GM23338 (cell line): ENCODE results near the gene COL24A1. TPM values are rescaled to one million over a fixed set of nuclear protein-coding genes. Genes with fewer than 3 reads are reported as not detected.

Source experiments
- ATAC-seq: fragments of 200-7000 bp; cut with Tn5 transposase; 3 replicates; pipeline ENCODE4 v1.9.1; 2020
- DNase-seq: peaks from one replicate; pipeline ENCODE4 v3.0.0-alpha.2; 2015; ENCODE audit warnings: low spot score
- H2AFZ ChIP-seq: fragments of 200-600 bp; sonication (generic); 2 replicates; pipeline ENCODE4 v1.8.0; 2016; ENCODE audit warnings: antibody characterized with exemption, mild to moderate bottlenecking, moderate library complexity
- H3F3A ChIP-seq: fragments of 200-600 bp; sonication (generic); replicated peaks from 2 replicates; pipeline ENCODE4 v1.8.0; 2017; ENCODE audit warnings: antibody characterized with exemption, mixed run types, low read depth
- H3K27ac ChIP-seq: fragments of 200-600 bp; sonication (generic); 2 replicates; pipeline ENCODE4 v1.6.1; 2016; ENCODE audit warnings: low read depth
- H3K27me3 ChIP-seq: fragments of 200-600 bp; sonication (generic); 2 replicates; pipeline ENCODE4 v1.8.0; 2016; ENCODE audit warnings: mild to moderate bottlenecking, mixed run types, moderate library complexity; ENCODE audit not compliant: insufficient read depth
- H3K36me3 ChIP-seq: fragments of 200-600 bp; sonication (generic); 2 replicates; pipeline ENCODE4 v1.8.0; 2016; ENCODE audit warnings: mild to moderate bottlenecking; ENCODE audit not compliant: insufficient read depth
- H3K4me1 ChIP-seq: fragments of 200-600 bp; sonication (generic); 2 replicates; pipeline ENCODE4 v1.8.0; 2016; ENCODE audit warnings: mild to moderate bottlenecking, moderate library complexity; ENCODE audit not compliant: insufficient read depth
- H3K4me2 ChIP-seq: fragments of 200-600 bp; sonication (generic); 2 replicates; pipeline ENCODE4 v1.7.1; 2017; ENCODE audit warnings: mixed run types
- H3K4me3 ChIP-seq: fragments of 200-600 bp; sonication (generic); 2 replicates; pipeline ENCODE4 v1.6.1; 2016; ENCODE audit warnings: mixed run types
- H3K79me2 ChIP-seq: fragments of 200-600 bp; sonication (generic); replicated peaks from 2 replicates; pipeline ENCODE4 v1.8.0; 2017; ENCODE audit warnings: mild to moderate bottlenecking; ENCODE audit not compliant: insufficient read depth
- H3K9me2 ChIP-seq: fragments of 200-600 bp; sonication (generic); 2 replicates; pipeline ENCODE4 v1.8.0; 2017; ENCODE audit not compliant: insufficient read depth
- H4K20me1 ChIP-seq: fragments of 200-600 bp; sonication (generic); replicated peaks from 2 replicates; pipeline ENCODE4 v1.8.0; 2017; ENCODE audit warnings: mild to moderate bottlenecking; ENCODE audit not compliant: insufficient read depth
- H3K27ac Mint-ChIP-seq: 2 replicates; pipeline ENCODE4 v1.8.0; 2020; ENCODE audit warnings: inconsistent platforms, mild to moderate bottlenecking, moderate library complexity, mixed read lengths
- H3K27me3 Mint-ChIP-seq: 3 replicates; pipeline ENCODE4 v1.8.0; 2022; ENCODE audit warnings: low read depth, mild to moderate bottlenecking, moderate library complexity, mixed read lengths, inconsistent platforms; ENCODE audit not compliant: insufficient read depth, poor library complexity
- H3K36me3 Mint-ChIP-seq: 3 replicates; pipeline ENCODE4 v1.8.0; 2021; ENCODE audit warnings: low read depth, mild to moderate bottlenecking, inconsistent platforms, moderate library complexity, mixed read lengths
- H3K4me1 Mint-ChIP-seq: 3 replicates; pipeline ENCODE4 v1.8.0; 2020; ENCODE audit warnings: mild to moderate bottlenecking, inconsistent platforms, mixed read lengths
- H3K4me3 Mint-ChIP-seq: 3 replicates; pipeline ENCODE4 v1.8.0; 2021; ENCODE audit warnings: moderate library complexity, mild to moderate bottlenecking, inconsistent platforms, mixed read lengths
- H3K9me3 Mint-ChIP-seq: 3 replicates; pipeline ENCODE4 v1.8.0; 2020; ENCODE audit warnings: moderate library complexity, mild to moderate bottlenecking, inconsistent platforms, mixed read lengths
- CREB1 ChIP-seq: fragments of 250-450 bp; sonication (Bioruptor Pico); IDR thresholded peaks from 2 replicates; pipeline ENCODE4 v1.5.0; 2020; ENCODE audit warnings: low read depth, mild to moderate bottlenecking, moderate library complexity
- ETS1 ChIP-seq: IDR thresholded peaks from 2 replicates; pipeline ENCODE4 v1.6.1; 2016; ENCODE audit warnings: antibody characterized with exemption
- EZH2phosphoT487 ChIP-seq: fragments of 200-600 bp; sonication (generic); IDR thresholded peaks from one replicate; pipeline ENCODE4 v1.8.1; 2018; ENCODE audit warnings: antibody characterized with exemption; ENCODE audit not compliant: unreplicated experiment
- JUNB ChIP-seq: IDR thresholded peaks from one replicate; pipeline ENCODE4 v1.6.1; 2016; ENCODE audit warnings: antibody characterized with exemption; ENCODE audit not compliant: unreplicated experiment
- NANOG ChIP-seq: IDR thresholded peaks from 2 replicates; pipeline ENCODE4 v1.6.1; 2016; ENCODE audit warnings: antibody characterized with exemption, borderline replicate concordance
- POLR2AphosphoS5 ChIP-seq: IDR thresholded peaks from 2 replicates; pipeline ENCODE4 v1.6.1; 2016; ENCODE audit warnings: antibody characterized with exemption, low read depth
- ZNF331 ChIP-seq: fragments of 250-450 bp; sonication (Bioruptor Pico); IDR thresholded peaks from 2 replicates; pipeline ENCODE4 v1.5.0; 2020; ENCODE audit warnings: low read depth, mild to moderate bottlenecking, moderate library complexity
- ZNF462 ChIP-seq: fragments of 250-450 bp; sonication (Bioruptor Pico); IDR thresholded peaks from 2 replicates; pipeline ENCODE4 v1.5.0; 2020; ENCODE audit warnings: mild to moderate bottlenecking, moderate library complexity
- polyA plus RNA-seq: library from polyadenylated mRNA; unstranded; fragments of >200 nt; fragmentation: Nextera tagmentation; extraction: Ambion mirVana; gene quantifications from 2 replicates; pipeline ENCODE4 v1.2.1, GENCODE V29; 2016
- total RNA-seq: library from RNA; depleted of rRNA; stranded (reverse); fragments of >200 nt; shearing (Covaris generic); gene quantifications from 2 replicates; pipeline ENCODE4 v1.2.3, GENCODE V29; 2014
- TF ChIP-seq, protein P1 (sequence below): IDR thresholded peaks from one replicate; pipeline ENCODE4 v1.6.1; 2018; ENCODE audit warnings: antibody characterized with exemption; ENCODE audit not compliant: unreplicated experiment
- TF ChIP-seq, protein P2 (sequence below), 2 experiments: fragments of 200-600 bp in 1 of 2; sonication (generic) in 1 of 2; conservative IDR thresholded peaks; 2 replicates each; pipeline versions ENCODE4 v1.5.1 to v1.6.1; 2016 to 2017; ENCODE audit warnings: antibody characterized with exemption in 2 of 2, low read depth in 2 of 2, mild to moderate bottlenecking in 2 of 2, moderate library complexity in 1 of 2

The COL24A1 gene
- total and polyA plus RNA-seq, 2 experiments from 2014 or later = 1.2 to 2.1 TPM

- no peak for TF ChIP-seq JUNB
- TF ChIP-seq, protein P1, sequence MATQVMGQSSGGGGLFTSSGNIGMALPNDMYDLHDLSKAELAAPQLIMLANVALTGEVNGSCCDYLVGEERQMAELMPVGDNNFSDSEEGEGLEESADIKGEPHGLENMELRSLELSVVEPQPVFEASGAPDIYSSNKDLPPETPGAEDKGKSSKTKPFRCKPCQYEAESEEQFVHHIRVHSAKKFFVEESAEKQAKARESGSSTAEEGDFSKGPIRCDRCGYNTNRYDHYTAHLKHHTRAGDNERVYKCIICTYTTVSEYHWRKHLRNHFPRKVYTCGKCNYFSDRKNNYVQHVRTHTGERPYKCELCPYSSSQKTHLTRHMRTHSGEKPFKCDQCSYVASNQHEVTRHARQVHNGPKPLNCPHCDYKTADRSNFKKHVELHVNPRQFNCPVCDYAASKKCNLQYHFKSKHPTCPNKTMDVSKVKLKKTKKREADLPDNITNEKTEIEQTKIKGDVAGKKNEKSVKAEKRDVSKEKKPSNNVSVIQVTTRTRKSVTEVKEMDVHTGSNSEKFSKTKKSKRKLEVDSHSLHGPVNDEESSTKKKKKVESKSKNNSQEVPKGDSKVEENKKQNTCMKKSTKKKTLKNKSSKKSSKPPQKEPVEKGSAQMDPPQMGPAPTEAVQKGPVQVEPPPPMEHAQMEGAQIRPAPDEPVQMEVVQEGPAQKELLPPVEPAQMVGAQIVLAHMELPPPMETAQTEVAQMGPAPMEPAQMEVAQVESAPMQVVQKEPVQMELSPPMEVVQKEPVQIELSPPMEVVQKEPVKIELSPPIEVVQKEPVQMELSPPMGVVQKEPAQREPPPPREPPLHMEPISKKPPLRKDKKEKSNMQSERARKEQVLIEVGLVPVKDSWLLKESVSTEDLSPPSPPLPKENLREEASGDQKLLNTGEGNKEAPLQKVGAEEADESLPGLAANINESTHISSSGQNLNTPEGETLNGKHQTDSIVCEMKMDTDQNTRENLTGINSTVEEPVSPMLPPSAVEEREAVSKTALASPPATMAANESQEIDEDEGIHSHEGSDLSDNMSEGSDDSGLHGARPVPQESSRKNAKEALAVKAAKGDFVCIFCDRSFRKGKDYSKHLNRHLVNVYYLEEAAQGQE = no peak
- TF ChIP-seq, protein P2, sequence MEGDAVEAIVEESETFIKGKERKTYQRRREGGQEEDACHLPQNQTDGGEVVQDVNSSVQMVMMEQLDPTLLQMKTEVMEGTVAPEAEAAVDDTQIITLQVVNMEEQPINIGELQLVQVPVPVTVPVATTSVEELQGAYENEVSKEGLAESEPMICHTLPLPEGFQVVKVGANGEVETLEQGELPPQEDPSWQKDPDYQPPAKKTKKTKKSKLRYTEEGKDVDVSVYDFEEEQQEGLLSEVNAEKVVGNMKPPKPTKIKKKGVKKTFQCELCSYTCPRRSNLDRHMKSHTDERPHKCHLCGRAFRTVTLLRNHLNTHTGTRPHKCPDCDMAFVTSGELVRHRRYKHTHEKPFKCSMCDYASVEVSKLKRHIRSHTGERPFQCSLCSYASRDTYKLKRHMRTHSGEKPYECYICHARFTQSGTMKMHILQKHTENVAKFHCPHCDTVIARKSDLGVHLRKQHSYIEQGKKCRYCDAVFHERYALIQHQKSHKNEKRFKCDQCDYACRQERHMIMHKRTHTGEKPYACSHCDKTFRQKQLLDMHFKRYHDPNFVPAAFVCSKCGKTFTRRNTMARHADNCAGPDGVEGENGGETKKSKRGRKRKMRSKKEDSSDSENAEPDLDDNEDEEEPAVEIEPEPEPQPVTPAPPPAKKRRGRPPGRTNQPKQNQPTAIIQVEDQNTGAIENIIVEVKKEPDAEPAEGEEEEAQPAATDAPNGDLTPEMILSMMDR (conservative IDR thresholded peaks at IDR 0.05; ENCODE audit: low read depth in 2 of 2) = no peak
- no peak for TF ChIP-seq ETS1
- TF ChIP-seq CREB1 (CRISPR knock-in tag) = no peak
- no peak for TF ChIP-seq POLR2AphosphoS5
- TF ChIP-seq ZNF331 (CRISPR knock-in tag) = no peak
- TF ChIP-seq EZH2phosphoT487 = no peak
- no peak for TF ChIP-seq NANOG
Measured at GRCh38 chr1:85947186-85947585, 209.4 kb downstream of the COL24A1 start (continued).

DNA sequence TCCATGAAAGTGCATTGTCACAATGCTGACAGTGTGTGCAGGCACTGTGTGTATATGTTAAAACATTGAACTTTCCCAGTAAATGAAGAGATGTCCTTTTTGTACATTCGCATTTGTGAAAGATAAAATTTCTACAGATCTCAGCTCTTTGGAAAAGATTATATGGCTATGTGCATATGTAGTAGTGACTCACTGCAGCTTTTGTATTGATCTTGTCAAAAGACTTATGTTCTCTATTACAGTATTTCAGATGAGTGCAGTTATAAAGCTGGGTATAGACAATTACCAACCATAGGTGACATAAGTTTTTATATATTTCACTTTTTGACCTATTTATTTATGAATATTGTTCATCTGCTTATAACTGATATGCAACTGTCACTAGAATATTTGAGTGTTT lies 212.6 kb downstream of the COL24A1 start:
- Histone ChIP-seq H3K27ac (no peak overlapping the region), H3F3A (no peaks in the 10 kb centered on the region), H3K4me2 (no peak overlapping the region), H3K79me2 (no peaks in the 10 kb centered on the region), H3K36me3 (no peaks in the 10 kb centered on the region), H2AFZ (no peak overlapping the region), H3K27me3 (no peaks in the 10 kb centered on the region), H3K4me1 (no peaks in the 10 kb centered on the region), H3K4me3 (no peak overlapping the region), H4K20me1 (no peaks in the 10 kb centered on the region), H3K9me2 (no peaks in the 10 kb centered on the region)
- ATAC-seq = no peak
- Mint-ChIP-seq H3K4me3 (no peak overlapping the region), H3K27ac (no peak overlapping the region), H3K36me3 (no peaks in the 10 kb centered on the region), H3K9me3 (no peaks in the 10 kb centered on the region), H3K27me3 (no peaks in the 10 kb centered on the region), H3K4me1 (no peaks in the 10 kb centered on the region)
- DNase-seq = no peak
- no peak for TF ChIP-seq ZNF462 (CRISPR knock-in tag)
- TF ChIP-seq ETS1 = no peak
